SK-MEL-5 (cell line): ENCODE results near the gene USP13. TPM values are rescaled to one million over a fixed set of nuclear protein-coding genes. Genes with fewer than 3 reads are reported as not detected.
A peak's percentile ranks its signal among the peaks of the same experiment; 100 is the strongest.

Experiments
- DNase-seq: peaks from one replicate; pipeline ENCODE4 v3.0.0-alpha.2; 2016; ENCODE audit warnings: low read depth, low spot score
- in situ Hi-C: cut with HindIII; loops from 2 replicates; pipeline ENCODE4 v1.10.0; 2016; ENCODE audit warnings: low sequenced_read_pairs, high pct_unique_total_duplicates, low pct_unique_long_range_greater_than_20kb
- total RNA-seq: library from RNA; depleted of rRNA; stranded (reverse); fragments of >200 nt; shearing (Covaris generic); gene quantifications from 2 replicates; pipeline ENCODE4 v1.2.3, GENCODE V29; 2014

Gene USP13
- total RNA-seq, 1 experiment from 2014 or later = 7.1 TPM

- in situ Hi-C loops = no loop called here
- peak; percentile 44 for DNase-seq
Measured at GRCh38 chr3:179801263-179801662, 148.4 kb downstream of the USP13 start.

GRCh38 chr3:179801856-179802255 is 149.0 kb downstream of the USP13 start:
- no peak for DNase-seq
- in situ Hi-C loops = no loop called here

DNA sequence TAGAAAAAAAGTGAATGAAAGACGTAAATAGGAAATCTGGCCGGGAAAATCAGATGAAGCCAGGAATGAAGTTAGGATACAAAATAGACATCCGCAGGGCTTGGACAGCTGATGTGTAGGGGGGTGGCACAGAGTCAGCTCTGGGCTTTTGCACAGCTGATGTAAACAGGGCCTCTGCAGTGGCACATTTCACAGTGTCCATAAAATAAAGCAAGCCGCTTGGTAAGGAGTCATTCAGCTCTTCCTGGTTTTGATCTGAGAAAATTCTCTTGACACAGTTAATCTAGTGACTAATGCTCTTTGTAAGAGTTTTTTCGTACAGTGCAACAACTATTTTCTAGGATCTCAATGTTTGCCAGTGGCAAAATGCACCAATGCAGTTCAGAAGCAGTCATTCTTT is 153.3 kb downstream of the USP13 start:
- in situ Hi-C loops = no loop called here
- no peak for DNase-seq

GRCh38 chr3:179807588-179807987 is 154.7 kb downstream of the USP13 start:
- in situ Hi-C loops = no loop called here
- DNase-seq = no peak

DNA sequence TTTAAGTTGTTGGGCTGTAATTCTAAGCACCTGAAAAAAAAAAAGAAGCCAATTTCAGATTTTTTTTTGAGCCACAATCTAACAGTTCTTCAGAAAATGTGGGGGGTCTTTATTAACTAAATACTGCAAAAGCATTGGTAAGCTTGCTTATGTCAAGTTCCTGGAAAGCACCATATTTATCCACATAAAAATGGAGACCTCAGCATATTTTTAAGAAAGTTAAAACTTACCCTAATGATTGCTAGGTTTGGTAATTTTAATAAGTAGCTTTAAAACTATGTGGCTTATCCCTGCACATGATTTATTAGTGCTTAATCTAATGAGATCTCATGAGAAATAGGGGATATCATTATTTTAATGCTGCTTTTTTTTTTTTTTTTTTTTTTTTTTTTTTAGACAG is 156.8 kb downstream of the USP13 start:
- no peak for DNase-seq
- in situ Hi-C loops = no loop called here

- peak; percentile 90 for DNase-seq
- in situ Hi-C loops = no loop called here
Measured at GRCh38 chr3:179811321-179812095, 158.7 kb downstream of the USP13 start.

GRCh38 chr3:179812096-179812382 is 159.2 kb downstream of the USP13 start:
- in situ Hi-C loops = no loop called here
- DNase-seq = no peak

GRCh38 chr3:179819379-179819778 is 166.5 kb downstream of the USP13 start:
- no peak for DNase-seq
- in situ Hi-C loops = no loop called here

DNA sequence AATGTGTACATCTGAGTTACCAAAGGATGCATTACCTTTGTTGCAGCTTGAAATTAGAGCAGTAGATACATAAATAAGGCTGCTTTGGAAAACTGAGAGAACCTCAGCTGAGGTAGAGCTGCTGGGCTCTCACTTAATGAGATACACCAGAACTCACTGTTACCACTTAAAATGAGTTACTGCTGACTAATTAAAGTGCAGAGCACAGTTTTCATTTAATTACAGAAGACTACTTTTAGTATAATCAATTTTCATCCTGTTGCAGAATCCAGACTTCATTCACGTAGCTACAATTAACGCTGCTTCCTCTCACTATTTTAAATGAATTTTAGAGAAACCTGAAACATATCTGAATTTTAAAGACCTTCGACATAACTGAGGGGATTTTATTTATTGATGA is 169.5 kb downstream of the USP13 start:
- DNase-seq = no peak
- in situ Hi-C loops = no loop called here

DNA sequence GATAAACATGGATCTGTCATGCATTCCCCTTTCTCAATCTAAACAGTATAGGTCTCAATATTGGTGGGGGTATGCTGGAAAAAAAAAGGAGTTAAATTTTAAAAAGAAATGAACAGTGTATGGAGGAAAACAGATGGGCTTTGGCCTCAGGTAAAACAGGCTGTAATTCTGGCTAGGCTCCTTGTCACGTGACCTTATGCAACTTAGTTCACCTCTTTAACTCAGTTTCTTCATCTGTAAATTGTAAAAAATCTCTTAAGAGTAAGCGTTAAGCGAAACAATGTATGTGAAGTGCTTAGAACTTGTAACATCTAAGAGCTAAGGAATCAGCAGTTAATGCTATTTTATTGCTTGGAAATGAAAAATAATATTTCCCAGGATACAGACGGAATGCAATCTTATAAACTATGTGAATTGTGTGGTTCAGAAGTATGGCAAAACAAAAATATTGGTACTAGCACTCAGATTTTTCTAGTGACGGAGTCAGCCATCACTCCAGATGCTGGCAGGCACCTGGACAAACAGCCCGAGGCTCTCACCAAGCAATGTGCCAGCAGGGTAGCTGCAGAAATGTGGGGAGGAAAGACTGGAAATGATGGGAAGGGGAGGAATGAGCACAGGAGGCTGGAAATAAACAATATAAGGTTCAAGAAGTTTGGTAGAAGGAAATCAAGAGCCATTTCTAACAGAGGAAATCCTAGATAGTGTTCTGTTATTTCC is 172.8 kb downstream of the USP13 start:
- in situ Hi-C loops = no loop called here
- no peak for DNase-seq

DNA sequence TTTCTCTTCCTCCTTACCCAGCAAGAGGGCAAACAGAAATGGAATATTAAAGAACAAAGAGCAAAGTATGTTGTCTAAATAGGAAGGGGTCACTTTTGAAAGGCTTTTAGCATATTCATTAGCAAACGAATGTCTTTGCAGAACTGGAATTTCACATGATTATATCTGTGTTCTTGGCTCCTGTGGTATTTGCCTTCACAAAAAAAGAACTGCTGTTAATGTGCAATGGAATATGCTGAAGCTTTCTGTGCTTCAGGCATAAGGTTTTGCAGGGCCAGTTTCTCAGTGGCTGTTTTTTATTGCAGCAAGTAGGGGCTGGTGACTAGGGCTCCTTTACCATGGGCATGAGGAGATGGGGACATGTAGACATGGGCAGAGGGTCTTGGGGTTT is 173.4 kb downstream of the USP13 start:
- no peak for DNase-seq
- in situ Hi-C loops = no loop called here

DNA sequence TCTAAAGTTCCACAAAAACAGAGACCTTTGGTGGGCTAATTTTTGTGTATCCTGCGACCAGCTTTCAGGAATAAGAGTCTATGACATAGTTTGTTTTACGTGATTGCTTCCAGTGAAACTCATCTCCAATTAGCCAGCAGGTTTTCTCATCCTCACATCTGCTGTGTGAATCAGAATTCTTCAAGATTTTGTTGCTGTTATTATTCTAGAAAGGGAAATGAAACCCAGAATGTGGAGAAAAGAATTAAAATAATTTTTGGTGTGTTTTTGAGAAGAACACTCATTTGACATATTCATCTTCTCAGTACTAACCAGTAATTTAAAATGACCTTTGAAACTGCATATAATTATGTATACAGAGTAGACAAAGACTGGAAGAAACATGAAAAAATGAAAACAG is 175.9 kb downstream of the USP13 start:
- DNase-seq = no peak
- in situ Hi-C loops = no loop called here

DNA sequence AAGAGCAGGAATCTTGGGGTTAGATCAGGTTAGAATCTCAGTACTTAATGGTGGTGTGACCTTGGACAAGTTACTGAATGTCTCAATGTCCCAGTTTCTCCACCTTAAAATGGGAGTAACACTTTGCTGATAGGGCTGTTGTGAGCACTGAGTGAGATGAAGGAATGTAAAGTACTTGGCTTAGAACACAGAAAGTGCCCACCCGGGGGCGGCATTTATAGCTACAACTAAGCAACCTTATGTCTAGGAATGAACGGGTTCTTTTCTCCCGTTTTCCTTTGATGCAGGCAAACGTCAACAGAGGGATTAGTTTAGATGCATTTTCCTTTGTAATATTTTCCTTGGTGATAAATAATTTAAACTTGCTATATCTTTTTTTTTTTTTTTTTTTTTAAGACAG is 176.6 kb downstream of the USP13 start:
- DNase-seq = peak; percentile 17
- in situ Hi-C loops = no loop called here

DNA sequence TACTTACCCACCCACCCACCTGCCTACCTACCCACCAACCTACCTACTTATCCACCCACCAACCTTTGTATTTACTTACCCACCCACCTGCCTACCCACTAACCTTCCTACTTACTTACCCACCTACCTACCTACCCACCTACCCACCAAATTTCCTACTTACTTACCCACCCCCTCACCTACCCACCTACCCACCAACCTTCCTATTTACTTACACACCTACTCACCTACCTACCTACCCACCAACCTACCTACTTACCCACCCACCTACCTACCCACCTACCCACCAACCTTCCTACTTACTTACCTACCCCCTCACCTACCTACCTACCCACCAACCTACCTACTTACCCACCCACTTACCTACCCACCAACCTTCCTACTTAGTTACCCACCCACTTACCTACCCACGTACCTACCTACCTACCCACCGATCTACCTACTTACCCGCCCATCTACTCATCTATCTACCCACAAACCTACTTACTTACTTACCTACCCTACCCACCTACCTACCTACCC is 179.6 kb downstream of the USP13 start:
- DNase-seq = no peak
- in situ Hi-C loops = no loop called here

GRCh38 chr3:179833294-179833693 is 180.5 kb downstream of the USP13 start:
- no peak for DNase-seq
- in situ Hi-C loops = no loop called here

DNA sequence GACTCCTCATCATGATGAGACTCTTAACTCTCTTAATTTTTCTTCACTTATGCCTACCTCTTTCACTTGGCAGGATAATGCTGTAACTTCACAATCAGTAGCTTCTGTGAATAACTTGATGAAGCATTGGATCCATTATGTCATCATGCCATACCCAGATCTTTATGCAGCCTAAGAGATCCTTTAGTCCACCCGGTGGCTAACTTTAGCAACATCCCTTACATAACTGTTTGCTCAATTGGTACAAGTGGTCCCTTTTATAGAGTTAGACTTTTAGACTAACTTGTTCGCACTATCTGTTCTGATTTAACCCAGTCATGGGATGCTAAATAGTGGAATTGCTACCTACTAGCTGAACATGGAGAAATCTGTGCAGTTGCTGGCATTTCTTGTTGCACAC is 184.5 kb downstream of the USP13 start:
- DNase-seq = no peak
- in situ Hi-C loops = no loop called here
